ENCODE measurements around the gene ASTN2.

The ASTN2 gene

DNA sequence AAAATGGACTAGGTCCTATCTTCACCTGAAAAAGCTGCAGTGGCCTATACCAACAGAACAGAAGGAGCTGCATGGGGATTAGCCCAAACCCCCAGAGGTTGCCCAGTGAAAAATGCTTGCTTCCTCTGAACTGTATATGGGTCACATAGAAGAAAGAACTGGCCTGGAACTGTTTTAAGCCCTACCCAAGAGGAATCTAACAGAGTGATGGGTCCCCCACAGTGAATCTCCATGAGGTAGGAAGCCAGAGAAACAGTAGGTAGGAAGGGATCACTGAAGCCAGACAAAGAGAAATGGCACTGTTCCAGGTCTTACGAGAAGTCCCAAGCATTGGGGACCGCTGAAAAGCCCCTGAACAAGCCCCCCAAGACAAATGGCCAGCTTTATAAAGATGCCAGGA is 756.6 kb downstream of the ASTN2 start:
- no peak for DNase-seq (ENCODE audit: low spot score)

- DNase-seq (ENCODE audit: low spot score) = no peak
Observed at GRCh38 chr9:116656977-116657376, 757.9 kb downstream of the ASTN2 start.

GRCh38 chr9:116656501-116656971 is 758.3 kb downstream of the ASTN2 start:
- no peak for DNase-seq (ENCODE audit: low spot score)

DNA sequence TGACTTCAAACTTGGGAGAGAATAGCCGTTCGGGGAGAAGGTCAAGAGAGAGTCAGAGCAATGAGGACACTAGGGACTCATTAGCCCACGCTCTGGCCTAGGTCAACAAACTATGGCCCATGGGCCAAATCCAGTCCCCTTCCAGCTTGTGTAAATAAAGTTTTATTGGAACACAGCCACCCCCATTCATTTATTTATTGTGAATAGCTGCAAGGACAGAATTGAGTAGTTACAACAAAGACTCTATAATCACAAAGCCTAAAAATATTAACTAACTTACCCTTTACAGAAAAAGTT is 760.9 kb downstream of the ASTN2 start:
- no peak for DNase-seq (ENCODE audit: low spot score)

DNA sequence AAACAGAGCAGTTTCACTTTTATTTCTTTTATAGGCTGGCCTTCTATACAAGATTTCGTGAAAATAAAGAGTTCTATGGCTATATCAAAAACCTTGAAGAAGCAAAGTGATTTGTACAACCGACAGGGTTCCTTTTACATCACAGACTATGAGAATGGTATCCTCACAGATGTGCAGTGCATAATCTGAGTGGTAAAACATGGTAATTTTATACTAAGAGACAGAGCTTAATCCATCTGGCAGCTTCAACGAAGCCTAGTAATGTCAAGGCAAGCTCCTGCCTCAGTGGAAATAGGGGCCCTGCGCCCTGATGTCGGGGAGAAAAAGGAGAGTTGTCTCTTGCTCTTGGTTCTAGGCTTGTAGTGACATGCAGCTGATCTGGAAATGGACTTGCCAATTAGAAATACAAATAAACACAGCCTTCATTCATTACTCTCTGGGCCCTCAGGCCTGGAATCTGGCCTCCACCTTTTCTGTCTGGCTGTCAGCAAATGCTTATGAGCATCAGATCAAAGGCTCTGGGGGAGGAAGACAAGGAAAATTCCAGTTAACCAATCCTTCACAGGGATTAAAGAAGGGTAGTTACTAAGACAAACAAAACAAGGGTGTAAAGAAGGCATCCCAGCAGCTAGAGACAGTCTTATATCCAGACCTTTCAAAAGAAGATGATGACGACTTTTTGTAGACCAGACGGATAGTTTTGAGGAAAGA is 761.4 kb downstream of the ASTN2 start:
- DNase-seq (ENCODE audit: low spot score) = no peak

GRCh38 chr9:116647515-116647809 is 767.4 kb downstream of the ASTN2 start:
- DNase-seq (ENCODE audit: low spot score) = no peak

DNA sequence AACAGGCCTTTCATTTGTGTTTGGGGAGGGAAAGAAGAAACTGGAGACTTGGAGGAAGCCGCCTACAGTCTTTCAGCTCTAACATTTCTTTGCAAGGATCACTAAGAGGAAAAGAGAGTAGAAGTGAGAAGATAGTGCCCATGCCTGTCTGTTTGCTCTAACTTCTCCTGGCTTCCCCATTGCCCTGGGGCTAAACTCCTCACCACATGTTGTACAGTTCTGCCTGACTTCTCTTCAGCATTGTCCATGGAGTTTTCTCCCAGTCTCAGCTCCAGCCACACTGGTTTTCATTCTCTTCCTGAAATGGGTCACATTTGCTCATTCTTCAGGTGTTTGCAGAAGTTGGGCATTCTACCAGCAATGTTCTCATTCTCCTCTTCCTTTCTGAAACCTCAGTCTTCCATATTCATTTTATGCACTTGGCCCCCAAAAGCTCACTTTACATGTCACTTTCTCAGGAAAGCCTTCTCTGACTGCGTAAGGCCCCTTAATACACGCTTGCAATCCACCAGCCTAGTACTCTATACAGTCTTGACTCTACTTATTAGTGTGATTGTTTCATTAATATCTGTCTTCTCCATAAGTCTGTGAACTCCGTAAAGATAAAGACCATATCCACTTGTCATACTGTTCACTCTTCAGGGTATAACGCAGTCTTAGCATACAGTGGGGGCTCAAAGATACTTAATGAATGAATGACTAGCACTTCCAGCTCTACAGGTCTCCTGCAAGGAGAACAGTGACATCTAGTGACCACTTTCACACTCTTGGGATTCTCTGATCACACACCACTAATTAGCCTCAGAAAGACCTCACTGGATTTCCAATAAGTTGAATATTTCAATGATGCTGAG is 768.0 kb downstream of the ASTN2 start:
- DNase-seq (ENCODE audit: low spot score) = no peak

DNA sequence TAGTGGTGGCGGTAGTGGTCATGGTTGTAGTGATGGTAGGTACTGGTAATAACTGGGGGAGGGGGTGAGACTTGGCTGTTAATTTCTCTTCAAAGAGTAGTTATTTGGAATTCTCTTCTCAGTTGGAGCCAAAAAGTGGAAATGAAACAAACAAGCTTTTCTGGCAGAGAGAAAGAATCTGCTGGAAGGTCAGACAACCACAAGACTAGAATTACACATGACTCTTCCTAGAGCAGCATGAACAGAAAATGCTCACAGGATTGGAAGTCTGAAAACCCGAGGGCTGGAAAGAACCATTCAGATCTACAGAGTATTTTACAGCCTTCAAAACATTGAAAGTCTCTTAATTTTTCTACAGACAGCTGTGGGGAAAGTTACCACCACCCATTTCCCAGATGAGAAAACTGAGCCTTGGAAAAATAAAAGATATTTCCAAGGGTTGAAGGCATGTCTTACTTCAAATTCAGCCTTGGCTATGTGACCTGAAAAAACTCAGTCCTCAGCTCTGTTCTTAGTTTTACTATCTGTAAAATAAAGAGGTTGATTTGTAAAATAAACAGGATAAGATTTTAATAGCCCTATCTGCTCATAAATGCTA is 770.7 kb downstream of the ASTN2 start:
- peak; percentile 59 for DNase-seq (ENCODE audit: low spot score)

GRCh38 chr9:116643691-116644090 is 771.2 kb downstream of the ASTN2 start:
- no peak for DNase-seq (ENCODE audit: low spot score)

DNA sequence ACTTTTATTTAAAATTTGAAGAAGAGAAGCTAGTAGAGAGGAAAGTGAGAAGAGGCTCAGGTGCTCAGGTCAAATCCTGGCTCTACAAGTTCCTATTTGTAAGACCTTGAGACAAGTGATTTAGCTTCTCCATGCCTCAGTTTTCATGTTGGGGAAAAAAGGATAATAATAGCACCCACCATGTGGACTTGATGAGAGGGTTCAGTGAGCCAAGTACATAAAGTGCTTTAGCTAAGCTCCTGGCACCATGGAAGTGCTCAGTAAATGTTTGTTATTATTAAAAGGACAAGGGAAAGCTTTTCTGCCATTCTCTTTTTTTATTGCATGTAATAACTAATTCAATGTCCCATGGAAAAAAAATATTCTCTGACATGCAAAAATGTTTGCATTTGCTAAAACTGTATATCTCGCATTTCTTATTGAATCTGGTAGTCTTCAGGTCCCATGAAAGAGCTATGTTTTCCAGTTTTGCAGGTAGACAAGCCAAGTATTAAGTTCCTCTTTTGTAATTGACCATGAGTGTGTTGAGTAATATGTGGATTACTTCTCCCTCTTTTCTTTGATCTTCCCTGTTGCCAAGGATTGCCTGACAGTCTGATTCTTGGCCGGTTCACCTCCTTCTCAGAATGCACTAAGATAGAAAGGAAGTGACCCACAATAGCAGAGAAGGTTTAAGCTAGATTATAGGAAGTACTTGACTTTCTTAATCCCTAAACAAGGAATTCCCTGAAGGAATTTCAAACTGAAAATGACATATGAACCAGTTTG is 773.4 kb downstream of the ASTN2 start:
- no peak for DNase-seq (ENCODE audit: low spot score)

DNA sequence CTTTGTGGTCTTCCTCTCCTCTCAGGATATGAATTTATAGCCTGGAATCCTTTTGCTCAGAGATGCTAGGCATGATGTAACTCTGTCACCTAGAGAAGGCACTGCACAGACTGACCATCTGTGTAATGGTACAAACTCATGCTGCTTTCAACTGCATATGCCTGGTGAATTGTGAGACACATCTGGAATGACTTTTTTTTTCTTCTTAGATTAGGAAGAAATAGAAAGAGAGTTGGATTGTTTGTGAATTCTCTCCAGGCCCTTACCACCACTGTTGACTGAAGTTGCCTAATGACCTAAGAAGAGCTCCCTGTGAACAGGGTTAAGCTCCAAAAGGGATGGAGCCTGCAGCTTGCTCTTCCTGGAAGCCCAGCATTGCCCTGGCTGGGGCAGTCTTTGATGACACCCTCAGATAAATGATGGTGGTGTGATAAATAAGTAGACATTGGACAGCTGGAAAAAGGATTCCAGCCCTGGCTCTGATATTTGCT is 775.6 kb downstream of the ASTN2 start:
- peak; percentile 29 for DNase-seq (ENCODE audit: low spot score)

- no peak for DNase-seq (ENCODE audit: low spot score)
Observed at GRCh38 chr9:116635908-116636307, 778.9 kb downstream of the ASTN2 start.

DNA sequence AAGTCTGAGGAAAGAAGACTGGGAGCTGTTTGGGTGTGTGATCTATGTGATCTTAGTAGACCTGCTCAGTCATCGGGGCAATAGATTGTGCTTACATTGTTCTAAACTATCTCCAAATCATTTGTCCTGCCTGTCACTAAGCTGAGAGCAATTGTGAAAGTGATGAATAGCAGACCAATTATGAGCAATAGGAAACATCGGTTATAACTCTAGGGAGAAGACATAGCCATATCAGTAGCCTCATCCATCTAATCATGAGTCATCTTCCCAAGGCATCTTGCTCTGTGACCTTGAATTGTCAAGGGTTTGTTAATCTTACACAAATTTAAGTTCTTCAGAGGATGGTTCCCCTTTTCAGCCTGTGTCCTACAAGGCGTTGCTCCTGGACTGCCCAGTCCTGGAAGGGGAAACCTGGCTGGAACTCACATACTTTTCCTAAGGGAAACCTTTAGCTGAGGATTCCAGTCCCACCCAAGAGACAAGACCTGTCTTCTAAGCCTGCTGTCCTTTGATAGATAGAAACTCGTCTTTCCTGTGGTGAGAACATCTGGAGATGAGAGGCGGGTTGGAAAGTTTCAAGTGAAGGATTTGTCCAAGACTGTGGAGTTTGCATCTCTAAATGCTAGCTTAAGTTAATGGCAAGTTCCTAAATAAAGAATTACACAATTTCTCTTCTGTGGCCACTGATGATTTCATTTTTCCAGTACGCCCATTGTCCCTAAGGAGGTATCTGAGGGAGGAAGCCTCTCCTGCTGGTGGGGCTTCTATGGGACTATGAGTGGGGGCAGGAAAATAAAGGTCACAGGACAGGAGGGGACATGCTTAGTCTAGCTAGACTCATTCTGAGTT is 781.6 kb downstream of the ASTN2 start:
- DNase-seq (ENCODE audit: low spot score) = no peak

GRCh38 chr9:116629634-116630033 is 785.2 kb downstream of the ASTN2 start:
- DNase-seq (ENCODE audit: low spot score) = no peak

DNA sequence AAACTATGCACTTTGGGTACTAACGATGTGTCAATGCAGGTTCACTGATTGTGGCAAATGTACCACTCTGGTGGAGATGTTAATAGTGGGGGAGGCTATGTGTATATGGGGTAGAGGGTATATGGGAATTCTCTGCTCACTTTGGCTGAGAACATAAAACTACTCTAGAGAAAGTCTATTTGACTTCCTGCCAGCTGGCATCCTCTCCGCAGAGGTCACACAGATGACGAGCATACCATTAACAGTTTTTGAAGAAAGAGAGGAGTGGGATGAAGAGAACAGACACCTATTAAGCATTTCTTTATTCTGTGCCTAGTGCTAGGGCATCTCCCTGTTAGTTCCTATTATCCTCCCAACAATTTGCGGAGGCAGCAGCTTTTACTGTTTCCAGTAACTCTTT is 786.1 kb downstream of the ASTN2 start:
- no peak for DNase-seq (ENCODE audit: low spot score)

- no peak for DNase-seq (ENCODE audit: low spot score)
Observed at GRCh38 chr9:116627433-116627832, 787.4 kb downstream of the ASTN2 start.

- no peak for DNase-seq (ENCODE audit: low spot score)
Observed at GRCh38 chr9:116626762-116627161, 788.1 kb downstream of the ASTN2 start.

GRCh38 chr9:116623715-116624114 is 791.1 kb downstream of the ASTN2 start:
- no peak for DNase-seq (ENCODE audit: low spot score)

- no peak for DNase-seq (ENCODE audit: low spot score)
Observed at GRCh38 chr9:116617389-116617788, 797.5 kb downstream of the ASTN2 start.

GRCh38 chr9:116616304-116616914 is 798.4 kb downstream of the ASTN2 start:
- DNase-seq (ENCODE audit: low spot score) = no peak

- DNase-seq (ENCODE audit: low spot score) = no peak
Observed at GRCh38 chr9:116608064-116608463, 806.8 kb downstream of the ASTN2 start.

Data from AG08396 (cell line).